ENCODE data around the gene CCDC88B.
A peak's percentile ranks its signal among the peaks of the same experiment; 100 is the strongest.

CCDC88B gene

DNA sequence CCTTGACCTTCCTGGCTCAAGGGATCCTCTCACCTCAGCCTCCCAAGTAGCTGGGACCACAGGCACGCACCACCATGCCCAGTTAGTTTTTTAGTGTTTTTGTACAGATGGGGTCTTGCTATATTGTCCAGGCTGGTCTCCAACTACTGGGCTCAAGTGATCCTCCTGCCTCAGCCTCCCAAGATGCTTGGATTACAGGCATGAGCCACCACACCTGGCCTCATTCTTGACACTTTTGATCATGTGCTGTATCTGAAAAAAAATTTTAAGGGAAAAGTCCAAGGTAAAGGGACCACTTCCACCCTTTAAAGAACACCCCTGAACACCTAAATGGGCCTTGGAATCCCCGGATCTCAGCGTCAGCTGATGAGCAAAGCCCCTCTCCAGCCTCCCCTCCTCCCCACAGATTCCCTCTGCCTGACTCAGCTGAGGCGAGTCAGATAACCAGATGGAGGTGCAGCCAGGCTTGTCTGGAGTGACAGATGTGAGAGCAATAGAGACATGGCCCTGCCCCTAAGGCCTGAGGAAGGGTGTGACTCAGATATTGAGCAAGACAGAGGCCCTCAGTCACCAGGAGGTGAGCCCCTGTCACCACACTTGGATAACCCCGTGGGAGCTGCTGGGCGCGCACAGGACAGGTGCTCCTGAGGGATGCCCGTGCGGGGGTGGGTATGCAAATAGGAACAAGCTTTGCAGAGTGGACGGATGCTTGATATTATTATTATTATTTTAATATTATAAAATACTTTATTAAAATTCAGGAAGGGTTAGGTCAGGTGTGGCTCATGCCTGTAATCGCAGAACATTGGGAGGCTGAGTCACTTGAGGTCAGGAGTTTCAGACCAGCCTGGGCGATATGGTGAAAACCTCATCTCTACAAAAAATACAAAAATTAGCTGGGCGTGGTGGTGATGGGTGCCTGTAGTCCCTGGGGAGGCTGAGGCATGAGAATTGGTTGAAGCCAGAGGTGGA, 5.0 kb upstream of the CCDC88B start:
- H3K4me3 ChIP-seq (ENCODE audit: low read depth, low read length): no peak overlapping the region
- DNase-seq (ENCODE audit: low read depth): peak; percentile 94
- no peak for TF ChIP-seq CTCF (IDR thresholded peaks at IDR 0.05; ENCODE audit: insufficient read depth, low read depth, low read length, missing control alignments)

- no peak for TF ChIP-seq CTCF (IDR thresholded peaks at IDR 0.05; ENCODE audit: insufficient read depth, low read depth, low read length, missing control alignments)
- no peak overlapping the region for H3K4me3 ChIP-seq (ENCODE audit: low read depth, low read length)
- DNase-seq (ENCODE audit: low read depth): no peak
Measured at GRCh38 chr11:64337538-64338249, 2.3 kb upstream of the CCDC88B start.

- H3K4me3 ChIP-seq (ENCODE audit: low read depth, low read length): peak overlapping the region; percentile 77
- TF ChIP-seq CTCF (IDR thresholded peaks at IDR 0.05; ENCODE audit: insufficient read depth, low read depth, low read length, missing control alignments): no peak
- DNase-seq (ENCODE audit: low read depth): no peak
Measured at GRCh38 chr11:64338716-64339115, 1.3 kb upstream of the CCDC88B start.

DNA sequence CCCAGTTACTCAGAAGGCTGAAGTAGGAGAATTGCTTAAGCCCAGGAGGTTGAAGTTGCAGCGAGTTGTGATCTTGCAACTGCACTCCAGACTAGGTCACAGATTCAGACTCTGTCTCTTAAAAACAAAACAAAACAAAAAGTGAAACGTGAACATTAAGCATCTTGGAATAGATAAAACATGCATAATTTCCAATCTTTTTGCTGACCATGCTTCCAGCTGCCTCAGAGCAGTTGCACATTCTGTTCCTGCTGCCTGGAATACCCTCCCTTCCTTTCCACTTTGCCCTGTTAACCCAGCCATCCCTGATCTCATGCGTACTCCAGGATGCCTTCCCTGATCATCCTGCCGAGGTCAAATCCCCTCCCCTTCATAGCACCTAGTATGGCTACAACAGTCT, 718 bp upstream of the CCDC88B start:
- TF ChIP-seq CTCF (IDR thresholded peaks at IDR 0.05; ENCODE audit: insufficient read depth, low read depth, low read length, missing control alignments): no peak
- peak overlapping the region; percentile 77 for H3K4me3 ChIP-seq (ENCODE audit: low read depth, low read length)
- DNase-seq (ENCODE audit: low read depth): no peak

DNA sequence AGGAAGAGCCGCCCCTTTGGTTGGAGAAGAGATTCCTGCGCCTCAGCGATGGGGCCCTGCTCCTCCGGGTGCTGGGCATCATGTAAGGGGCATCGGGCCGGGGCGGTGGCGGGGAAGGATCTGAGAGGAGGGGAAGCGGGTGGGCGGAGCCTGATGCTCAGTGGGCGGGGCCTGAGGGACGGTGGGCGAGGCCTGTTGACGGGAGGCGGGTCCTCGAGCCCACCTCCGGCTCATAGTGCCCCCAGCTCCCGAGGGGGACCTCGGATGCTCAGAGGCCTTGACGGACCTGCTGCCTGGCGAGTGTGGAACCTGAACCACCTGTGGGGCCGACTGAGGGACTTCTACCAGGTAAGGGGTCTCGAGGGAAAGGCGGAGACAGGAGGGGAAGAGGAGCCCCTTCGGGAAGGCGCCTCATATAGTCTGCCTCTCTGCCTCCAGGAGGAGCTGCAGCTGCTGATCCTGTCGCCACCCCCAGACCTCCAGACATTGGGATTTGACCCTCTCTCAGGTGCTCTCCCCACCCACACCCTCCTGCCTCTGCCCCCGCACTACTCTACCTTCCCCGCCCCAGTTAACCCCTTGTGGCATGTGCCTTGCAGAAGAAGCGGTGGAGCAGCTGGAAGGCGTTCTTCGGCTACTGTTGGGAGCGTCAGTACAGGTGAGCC, 799 bp downstream of the CCDC88B start:
- H3K4me3 ChIP-seq (ENCODE audit: low read depth, low read length): peak overlapping the region; percentile 77
- no peak for TF ChIP-seq CTCF (IDR thresholded peaks at IDR 0.05; ENCODE audit: insufficient read depth, low read depth, low read length, missing control alignments)
- peak; percentile 82 for DNase-seq (ENCODE audit: low read depth)

DNA sequence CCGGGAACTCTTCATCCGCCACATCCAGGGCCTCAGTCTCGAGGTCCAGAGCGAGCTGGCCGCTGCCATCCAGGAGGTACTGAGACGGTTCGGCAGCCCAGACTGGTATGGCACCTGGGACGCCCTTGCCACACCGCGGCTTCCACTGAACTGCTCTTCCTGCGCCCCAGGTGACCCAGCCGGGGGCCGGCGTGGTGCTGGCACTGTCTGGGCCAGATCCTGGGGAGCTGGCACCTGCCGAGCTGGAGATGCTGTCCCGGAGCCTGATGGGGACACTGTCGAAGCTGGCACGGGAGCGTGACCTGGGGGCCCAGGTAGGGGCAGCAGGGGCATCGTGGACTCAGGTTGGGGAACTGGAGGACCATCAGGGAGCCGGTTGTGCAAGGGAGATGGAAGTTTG, 1.4 kb downstream of the CCDC88B start:
- no peak for DNase-seq (ENCODE audit: low read depth)
- no peak overlapping the region for H3K4me3 ChIP-seq (ENCODE audit: low read depth, low read length)
- no peak for TF ChIP-seq CTCF (IDR thresholded peaks at IDR 0.05; ENCODE audit: insufficient read depth, low read depth, low read length, missing control alignments)
